Stimulated activated CD4-positive, alpha-beta T cell treated with anti-CD3 and anti-CD28 coated beads, TNF-alpha, amount 100 ng/mL, for 1 hour (primary cell): ENCODE data around the gene SERPINB13.
"Not testable (repeated sequence)": the region's sequence is repeated elsewhere in the genome, so short reads cannot be mapped to it uniquely, and the experiment has no call there.

Experiments used
- DNase-seq, 3 donors: peaks; one replicate each; pipeline ENCODE4 v3.0.0-alpha.2; 2020; ENCODE audit warnings: low read depth in 3 of 3, low spot score in 1 of 3

Gene SERPINB13

GRCh38 chr18:63590373-63590772 lies 3.2 kb downstream of the SERPINB13 start:
- no peak for DNase-seq

GRCh38 chr18:63590966-63591695 lies 4.0 kb downstream of the SERPINB13 start:
- DNase-seq: no peak

GRCh38 chr18:63591725-63592124 lies 4.6 kb downstream of the SERPINB13 start:
- no peak for DNase-seq

- no peak for DNase-seq
Observed at GRCh38 chr18:63592471-63592870, 5.3 kb downstream of the SERPINB13 start.

GRCh38 chr18:63596964-63597363 lies 9.8 kb downstream of the SERPINB13 start:
- DNase-seq: no peak

- no peak for DNase-seq
Observed at GRCh38 chr18:63603355-63603754, 16.2 kb downstream of the SERPINB13 start.

- DNase-seq: no peak
Observed at GRCh38 chr18:63603772-63604171, 16.6 kb downstream of the SERPINB13 start.

- no peak for DNase-seq
Observed at GRCh38 chr18:63604791-63605567, 17.8 kb downstream of the SERPINB13 start.

- DNase-seq: no peak
Observed at GRCh38 chr18:63606526-63606925, 19.4 kb downstream of the SERPINB13 start.

- no peak for DNase-seq
Observed at GRCh38 chr18:63613420-63613819, 26.3 kb downstream of the SERPINB13 start.

GRCh38 chr18:63617049-63617914 lies 30.1 kb downstream of the SERPINB13 start:
- no peak for DNase-seq

- DNase-seq: no peak
Observed at GRCh38 chr18:63617915-63618234, 30.7 kb downstream of the SERPINB13 start.

GRCh38 chr18:63619661-63620060 lies 32.5 kb downstream of the SERPINB13 start:
- no peak for DNase-seq

- DNase-seq: no peak
Observed at GRCh38 chr18:63624863-63625262, 37.7 kb downstream of the SERPINB13 start.

GRCh38 chr18:63626431-63626830 lies 39.3 kb downstream of the SERPINB13 start:
- no peak for DNase-seq

- DNase-seq: no peak
Observed at GRCh38 chr18:63627819-63628218, 40.7 kb downstream of the SERPINB13 start.

- DNase-seq: no peak
Observed at GRCh38 chr18:63637703-63638102, 50.6 kb downstream of the SERPINB13 start.

GRCh38 chr18:63641157-63641680 lies 54.1 kb downstream of the SERPINB13 start:
- DNase-seq: not testable (repeated sequence)

- DNase-seq: not testable (repeated sequence)
Observed at GRCh38 chr18:63642668-63643356, 55.7 kb downstream of the SERPINB13 start.

GRCh38 chr18:63644142-63644541 lies 57.0 kb downstream of the SERPINB13 start, which contains the start of gene SERPINB4:
TSS of gene SERPINB4 (minus strand) at chr18:63644256. CDS start at chr18:63643577, 679 bp downstream.
- not testable (repeated sequence) for DNase-seq

GRCh38 chr18:63644694-63645093 lies 57.6 kb downstream of the SERPINB13 start:
- not testable (repeated sequence) for DNase-seq
